A549 (cell line): ENCODE measurements around the gene ZSWIM5.
"Not testable (repeated sequence)": the region's sequence is repeated elsewhere in the genome, so short reads cannot be mapped to it uniquely, and the experiment has no call there.

Experiments
- CEBPB ChIP-seq, 2 experiments: fragments of >200 bp in 1 of 2; sonication (Bioruptor Twin) in 1 of 2; formaldehyde crosslinking in 1 of 2; IDR thresholded peaks; 2 replicates each; pipeline ENCODE4 v1.6.1; 2012 to 2016
- CHD4 ChIP-seq: fragments of 200-600 bp; sonication (generic); IDR thresholded peaks from 2 replicates; pipeline ENCODE4 v1.6.1; 2016; ENCODE audit warnings: antibody characterized with exemption, mild to moderate bottlenecking, borderline replicate concordance
- CTCF ChIP-seq: fragments of >200 bp; sonication (Bioruptor Twin); formaldehyde crosslinking; IDR thresholded peaks from 3 replicates; pipeline ENCODE4 v1.5.1; 2016
- FOSL2 ChIP-seq, 2 experiments: fragments of 450-650 bp in 1 of 2; fragments of >200 bp in 1 of 2; sonication (Bioruptor Twin) in 1 of 2; formaldehyde crosslinking; IDR thresholded peaks; 2 replicates each; pipeline versions ENCODE4 v1.5.0 to v1.6.1; 2016 to 2020; ENCODE audit warnings: mild to moderate bottlenecking in 1 of 2, moderate library complexity in 1 of 2
- HMGXB4 ChIP-seq: fragments of 250-450 bp; sonication (Bioruptor Pico); IDR thresholded peaks from 2 replicates; pipeline ENCODE4 v1.5.0; 2021; ENCODE audit warnings: mild to moderate bottlenecking, moderate library complexity, borderline replicate concordance
- POLR2A ChIP-seq: IDR thresholded peaks from 2 replicates; pipeline ENCODE4 v1.6.1; 2012; ENCODE audit warnings: mild to moderate bottlenecking, low read length
- RAD21 ChIP-seq, 2 experiments: fragments of >200 bp in 1 of 2; sonication (Bioruptor Twin) in 1 of 2; formaldehyde crosslinking in 1 of 2; IDR thresholded peaks in 1 of 2; conservative IDR thresholded peaks in 1 of 2; 2 replicates in 1 of 2; 3 replicates in 1 of 2; pipeline ENCODE4 v1.6.1; 2012 to 2018; ENCODE audit warnings: inconsistent platforms in 1 of 2
- RCOR1 ChIP-seq: fragments of 150-350 bp; IDR thresholded peaks from 2 replicates; pipeline ENCODE4 v1.6.1; 2014; ENCODE audit warnings: antibody characterized with exemption, low read length, low read depth
- SMC3 ChIP-seq: fragments of >200 bp; sonication (Bioruptor Twin); formaldehyde crosslinking; IDR thresholded peaks from 3 replicates; pipeline ENCODE4 v1.6.1; 2018; ENCODE audit warnings: inconsistent platforms
- TF ChIP-seq, protein P1 (sequence below): IDR thresholded peaks from 2 replicates; pipeline ENCODE4 v1.6.1; 2012

- not testable (repeated sequence) for TF ChIP-seq FOSL2 (IDR thresholded peaks at IDR 0.05); FOSL2 (CRISPR knock-in tag; IDR thresholded peaks at IDR 0.05); CTCF; RAD21 (conservative IDR thresholded peaks at IDR 0.05 in 1 of 2, IDR thresholded peaks at IDR 0.05 in 1 of 2); CEBPB (IDR thresholded peaks at IDR 0.05); HMGXB4 (CRISPR knock-in tag); RCOR1; SMC3; POLR2A; CHD4
- TF ChIP-seq, protein P1, sequence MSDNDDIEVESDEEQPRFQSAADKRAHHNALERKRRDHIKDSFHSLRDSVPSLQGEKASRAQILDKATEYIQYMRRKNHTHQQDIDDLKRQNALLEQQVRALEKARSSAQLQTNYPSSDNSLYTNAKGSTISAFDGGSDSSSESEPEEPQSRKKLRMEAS: not testable (repeated sequence)
Observed at GRCh38 chr1:45001576-45001975, 204.8 kb downstream of the ZSWIM5 start.
